ENCODE results near the gene MOGAT3.

DNA sequence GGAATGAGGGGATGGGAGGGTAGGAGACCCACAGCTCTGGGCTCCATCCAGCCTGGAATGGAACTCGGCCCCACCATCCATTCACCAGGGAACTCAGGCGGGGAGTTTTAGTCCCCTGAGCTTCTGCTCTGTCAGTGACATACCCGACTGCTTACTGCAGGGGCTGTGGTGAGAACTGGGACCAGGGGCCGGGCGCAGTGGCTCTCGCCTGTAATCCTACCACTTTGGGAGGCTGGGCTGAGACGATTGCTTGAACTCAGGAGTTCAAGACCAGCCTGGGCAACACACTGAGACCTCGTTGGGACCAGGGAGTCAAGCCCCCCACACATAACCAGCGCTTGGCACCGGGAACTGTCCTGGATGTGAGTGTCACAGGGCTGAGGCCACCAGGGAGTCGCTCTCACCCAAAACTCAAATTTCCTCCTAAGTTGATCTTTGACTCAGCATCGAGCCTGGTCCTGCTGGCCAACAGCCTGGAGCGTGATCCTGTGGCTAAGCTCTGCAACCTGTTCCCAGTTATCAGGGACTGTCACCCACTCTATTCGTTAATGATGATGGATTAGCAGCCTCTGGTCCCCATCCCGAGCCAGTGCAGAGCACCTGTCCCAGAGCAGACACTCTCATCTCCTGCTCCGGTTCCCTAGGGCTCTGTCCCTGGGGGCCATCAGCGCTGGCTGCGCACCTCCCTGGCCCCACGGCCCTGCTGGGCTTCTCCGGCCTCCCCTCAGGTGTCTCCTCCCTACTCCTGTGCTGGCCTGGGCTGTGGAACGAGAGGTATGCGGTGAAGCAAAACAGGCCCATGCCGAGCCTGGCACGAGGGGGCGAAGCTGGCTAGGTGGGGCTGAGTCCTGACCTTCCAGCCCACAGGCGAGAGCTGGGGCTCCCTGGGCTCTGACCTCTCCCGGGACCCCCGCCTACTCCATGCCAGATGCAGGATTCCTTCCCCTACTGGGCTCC is 37.7 kb upstream of the MOGAT3 start:
- TF ChIP-seq, protein P1, sequence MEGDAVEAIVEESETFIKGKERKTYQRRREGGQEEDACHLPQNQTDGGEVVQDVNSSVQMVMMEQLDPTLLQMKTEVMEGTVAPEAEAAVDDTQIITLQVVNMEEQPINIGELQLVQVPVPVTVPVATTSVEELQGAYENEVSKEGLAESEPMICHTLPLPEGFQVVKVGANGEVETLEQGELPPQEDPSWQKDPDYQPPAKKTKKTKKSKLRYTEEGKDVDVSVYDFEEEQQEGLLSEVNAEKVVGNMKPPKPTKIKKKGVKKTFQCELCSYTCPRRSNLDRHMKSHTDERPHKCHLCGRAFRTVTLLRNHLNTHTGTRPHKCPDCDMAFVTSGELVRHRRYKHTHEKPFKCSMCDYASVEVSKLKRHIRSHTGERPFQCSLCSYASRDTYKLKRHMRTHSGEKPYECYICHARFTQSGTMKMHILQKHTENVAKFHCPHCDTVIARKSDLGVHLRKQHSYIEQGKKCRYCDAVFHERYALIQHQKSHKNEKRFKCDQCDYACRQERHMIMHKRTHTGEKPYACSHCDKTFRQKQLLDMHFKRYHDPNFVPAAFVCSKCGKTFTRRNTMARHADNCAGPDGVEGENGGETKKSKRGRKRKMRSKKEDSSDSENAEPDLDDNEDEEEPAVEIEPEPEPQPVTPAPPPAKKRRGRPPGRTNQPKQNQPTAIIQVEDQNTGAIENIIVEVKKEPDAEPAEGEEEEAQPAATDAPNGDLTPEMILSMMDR (IDR thresholded peaks at IDR 0.05), result no peak
- TF ChIP-seq POLR2AphosphoS5 (IDR thresholded peaks at IDR 0.05), result no peak
- no peak for TF ChIP-seq POLR2A (IDR thresholded peaks at IDR 0.05)
- no peak for TF ChIP-seq EP300 (IDR thresholded peaks at IDR 0.05)

Data from stomach (tissue), 4 donors.